ENCODE data around the gene IPMK.
"Not testable (repeated sequence)": the region's sequence is repeated elsewhere in the genome, so short reads cannot be mapped to it uniquely, and the experiment has no call there.

Gene IPMK

GRCh38 chr10:58219875-58220274, 47.8 kb downstream of the IPMK start:
- no peak for DNase-seq

GRCh38 chr10:58217612-58218011, 50.1 kb downstream of the IPMK start:
- no peak for DNase-seq

- DNase-seq = no peak
These were observed 55.1 kb downstream of the IPMK start for GRCh38 chr10:58212622-58213021.

GRCh38 chr10:58210160-58210559, 57.5 kb downstream of the IPMK start:
- DNase-seq = peak; percentile 30

- DNase-seq = no peak
These were observed 58.0 kb downstream of the IPMK start for GRCh38 chr10:58209669-58210068.

GRCh38 chr10:58206251-58206650, 61.4 kb downstream of the IPMK start:
- no peak for DNase-seq

GRCh38 chr10:58201704-58202103, 66.0 kb downstream of the IPMK start:
- no peak for DNase-seq

GRCh38 chr10:58189269-58189668, 78.4 kb downstream of the IPMK start:
- no peak for DNase-seq

- DNase-seq = no peak
These were observed 83.5 kb downstream of the IPMK start for GRCh38 chr10:58184120-58184670.

- DNase-seq = no peak
These were observed 87.0 kb downstream of the IPMK start for GRCh38 chr10:58180666-58181065.

- DNase-seq = no peak
These were observed 88.5 kb downstream of the IPMK start for GRCh38 chr10:58179238-58179637.

GRCh38 chr10:58178811-58179210, 88.9 kb downstream of the IPMK start:
- DNase-seq = no peak

GRCh38 chr10:58177362-58177947, 90.2 kb downstream of the IPMK start:
- DNase-seq = no peak

GRCh38 chr10:58175990-58176900, 91.4 kb downstream of the IPMK start:
- no peak for DNase-seq

GRCh38 chr10:58174831-58175230, 92.9 kb downstream of the IPMK start:
- no peak for DNase-seq

GRCh38 chr10:58173391-58173790, 94.3 kb downstream of the IPMK start:
- DNase-seq = no peak

GRCh38 chr10:58171146-58171545, 96.5 kb downstream of the IPMK start:
- no peak for DNase-seq

- DNase-seq = no peak
These were observed 103.2 kb downstream of the IPMK start for GRCh38 chr10:58164517-58164916.

GRCh38 chr10:58158806-58159205, 108.9 kb downstream of the IPMK start:
- no peak for DNase-seq

- DNase-seq = no peak
These were observed 110.5 kb downstream of the IPMK start for GRCh38 chr10:58157076-58157766.

GRCh38 chr10:58155941-58156340, 111.8 kb downstream of the IPMK start:
- DNase-seq = not testable (repeated sequence)

- DNase-seq = no peak
These were observed 113.9 kb downstream of the IPMK start for GRCh38 chr10:58153751-58154150.

GRCh38 chr10:58152673-58153263, 114.9 kb downstream of the IPMK start:
- DNase-seq = no peak

Measured in 8988T (cell line).